Type B pancreatic cell (in vitro differentiated cells): ENCODE measurements around the gene ZNF609. TPM values are rescaled to one million over a fixed set of nuclear protein-coding genes. Genes with fewer than 3 reads are reported as not detected.

Experiments
- DNase-seq: peaks from one replicate; pipeline ENCODE4 v3.0.0; 2021; ENCODE audit warnings: mixed read lengths; ENCODE audit not compliant: unreplicated experiment; ENCODE audit errors: extremely low spot score
- H3K27ac Mint-ChIP-seq: 2 replicates; pipeline ENCODE4 v1.8.0; 2021; ENCODE audit warnings: mild to moderate bottlenecking, mixed read lengths
- H3K27me3 Mint-ChIP-seq: 2 replicates; pipeline ENCODE4 v1.8.0; 2021; ENCODE audit warnings: mixed read lengths
- H3K36me3 Mint-ChIP-seq: 2 replicates; pipeline ENCODE4 v1.8.0; 2021; ENCODE audit warnings: mixed read lengths
- H3K4me1 Mint-ChIP-seq: one replicate; pipeline ENCODE4 v1.8.0; 2021; ENCODE audit warnings: mixed read lengths; ENCODE audit not compliant: unreplicated experiment
- H3K4me3 Mint-ChIP-seq: 2 replicates; pipeline ENCODE4 v1.8.0; 2021; ENCODE audit warnings: mild to moderate bottlenecking, mixed read lengths
- H3K9me3 Mint-ChIP-seq: 2 replicates; pipeline ENCODE4 v1.8.0; 2021; ENCODE audit warnings: mixed read lengths
- CTCF ChIP-seq: fragments of 200-600 bp; sonication (generic); conservative IDR thresholded peaks from 2 replicates; pipeline ENCODE4 v1.5.0; 2021; ENCODE audit warnings: antibody characterized with exemption, mild to moderate bottlenecking
- total RNA-seq: library from RNA; stranded (reverse); gene quantifications from 2 replicates; pipeline ENCODE4 v1.2.1, GENCODE V29; 2021; ENCODE audit warnings: low replicate concordance

Gene ZNF609
- total RNA-seq, 1 donor from 2014 or later, result 53.1 TPM

DNA sequence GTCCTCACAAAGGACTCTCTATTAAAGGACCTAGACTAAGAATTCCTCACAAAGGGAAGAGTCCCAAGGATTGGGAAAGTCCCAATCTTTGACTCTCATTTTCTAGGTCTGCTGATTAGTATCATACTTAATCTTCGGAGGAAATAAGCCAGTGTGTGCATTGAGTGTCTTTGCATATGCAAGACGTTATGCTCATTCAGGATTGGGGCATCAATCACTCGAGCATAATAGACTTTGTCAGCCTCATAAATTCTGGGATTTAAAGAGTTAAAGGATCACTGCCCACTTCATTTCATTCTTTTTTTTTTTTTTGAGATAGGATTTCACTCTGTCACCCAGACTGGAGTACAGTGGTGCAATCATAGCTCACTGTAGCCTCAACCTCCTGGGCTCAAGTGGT lies 160.7 kb downstream of the ZNF609 start:
- Mint-ChIP-seq H3K9me3 (no peaks in the 10 kb centered on the region), H3K4me3 (no peak overlapping the region), H3K27ac (no peak overlapping the region), H3K4me1 (peaks cover 43% of the 10 kb centered on the region), H3K27me3 (no peaks in the 10 kb centered on the region), H3K36me3 (peaks cover 4% of the 10 kb centered on the region)
- no peak for TF ChIP-seq CTCF
- DNase-seq, result no peak

- H3K4me1 Mint-ChIP-seq, result peaks cover 43% of the 10 kb centered on the region
- no peak overlapping the region for H3K4me3 Mint-ChIP-seq
- H3K36me3 Mint-ChIP-seq, result peaks cover 8% of the 10 kb centered on the region
- H3K27ac Mint-ChIP-seq, result no peak overlapping the region
- no peak for TF ChIP-seq CTCF
- no peaks in the 10 kb centered on the region for H3K27me3 Mint-ChIP-seq
- DNase-seq, result no peak
- no peaks in the 10 kb centered on the region for H3K9me3 Mint-ChIP-seq
These were observed 162.3 kb downstream of the ZNF609 start for GRCh38 chr15:64622410-64623260.

GRCh38 chr15:64623347-64623996 lies 163.1 kb downstream of the ZNF609 start:
- H3K4me3 Mint-ChIP-seq, result no peak overlapping the region

DNA sequence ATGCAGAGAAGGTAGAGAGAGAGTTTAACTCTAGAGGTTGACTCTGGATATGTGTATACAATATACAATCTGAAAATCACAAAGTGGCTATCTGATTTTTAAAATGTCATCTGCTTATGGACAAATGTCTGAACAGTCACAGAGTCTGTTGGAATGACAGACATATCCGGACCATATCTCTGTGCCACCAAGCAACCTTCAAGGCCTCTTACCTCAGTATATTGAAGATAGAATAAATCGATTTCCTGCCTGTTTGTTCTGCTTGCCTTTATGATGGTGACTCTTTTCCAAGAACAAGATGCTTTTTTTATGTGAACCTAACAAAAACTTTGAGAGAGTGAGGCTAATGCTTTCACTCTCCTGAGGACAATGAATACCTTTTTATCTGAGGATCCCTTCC lies 163.9 kb downstream of the ZNF609 start:
- TF ChIP-seq CTCF, result no peak

More at GRCh38 chr15:64623347-64623996, 163.1 kb downstream of the ZNF609 start:
- Mint-ChIP-seq H3K9me3 (no peaks in the 10 kb centered on the region), H3K27me3 (no peaks in the 10 kb centered on the region), H3K36me3 (peaks cover 8% of the 10 kb centered on the region), H3K27ac (no peak overlapping the region), H3K4me1 (peaks cover 41% of the 10 kb centered on the region)
- DNase-seq, result no peak
- no peak for TF ChIP-seq CTCF

GRCh38 chr15:64629063-64629462 lies 168.7 kb downstream of the ZNF609 start:
- TF ChIP-seq CTCF, result no peak
- H3K36me3 Mint-ChIP-seq, result peaks cover 12% of the 10 kb centered on the region
- H3K4me1 Mint-ChIP-seq, result peaks cover 10% of the 10 kb centered on the region
- no peak overlapping the region for H3K27ac Mint-ChIP-seq
- no peaks in the 10 kb centered on the region for H3K9me3 Mint-ChIP-seq
- H3K27me3 Mint-ChIP-seq, result no peaks in the 10 kb centered on the region
- no peak for DNase-seq
- no peak overlapping the region for H3K4me3 Mint-ChIP-seq

More for the DNA sequence above, 163.9 kb downstream of the ZNF609 start:
- no peak for DNase-seq
- Mint-ChIP-seq H3K9me3 (no peaks in the 10 kb centered on the region), H3K27me3 (no peaks in the 10 kb centered on the region), H3K27ac (no peak overlapping the region), H3K4me3 (no peak overlapping the region), H3K36me3 (peaks cover 13% of the 10 kb centered on the region), H3K4me1 (peaks cover 33% of the 10 kb centered on the region)
